Fibroblast of villous mesenchyme (primary cell): Measurements from ENCODE around the gene ZFYVE28. TPM values are rescaled to one million over a fixed set of nuclear protein-coding genes. Genes with fewer than 3 reads are reported as not detected.
A peak's percentile ranks its signal among the peaks of the same experiment; 100 is the strongest.

Experiments
- DNase-seq: peaks from one replicate; pipeline ENCODE4 v3.0.0-alpha.2; 2010; ENCODE audit warnings: low read depth
- H3K4me3 ChIP-seq: 2 replicates; pipeline ENCODE4 v1.5.1; 2011; ENCODE audit warnings: low read depth, mild to moderate bottlenecking, low read length
- total RNA-seq: library from RNA; depleted of rRNA; stranded (reverse); fragments of >200 nt; gene quantifications from 2 replicates; pipeline ENCODE4 v1.2.3, GENCODE V29; 2012
- TF ChIP-seq, protein P1 (sequence below): IDR thresholded peaks from 2 replicates; pipeline ENCODE4 v1.5.1; 2012; ENCODE audit warnings: low read depth, mild to moderate bottlenecking, low read length; ENCODE audit not compliant: insufficient read depth

Gene ZFYVE28
- total RNA-seq, 1 donor: 12.1 TPM

GRCh38 chr4:2412885-2413716, 5.3 kb downstream of the ZFYVE28 start:
- TF ChIP-seq, protein P1, sequence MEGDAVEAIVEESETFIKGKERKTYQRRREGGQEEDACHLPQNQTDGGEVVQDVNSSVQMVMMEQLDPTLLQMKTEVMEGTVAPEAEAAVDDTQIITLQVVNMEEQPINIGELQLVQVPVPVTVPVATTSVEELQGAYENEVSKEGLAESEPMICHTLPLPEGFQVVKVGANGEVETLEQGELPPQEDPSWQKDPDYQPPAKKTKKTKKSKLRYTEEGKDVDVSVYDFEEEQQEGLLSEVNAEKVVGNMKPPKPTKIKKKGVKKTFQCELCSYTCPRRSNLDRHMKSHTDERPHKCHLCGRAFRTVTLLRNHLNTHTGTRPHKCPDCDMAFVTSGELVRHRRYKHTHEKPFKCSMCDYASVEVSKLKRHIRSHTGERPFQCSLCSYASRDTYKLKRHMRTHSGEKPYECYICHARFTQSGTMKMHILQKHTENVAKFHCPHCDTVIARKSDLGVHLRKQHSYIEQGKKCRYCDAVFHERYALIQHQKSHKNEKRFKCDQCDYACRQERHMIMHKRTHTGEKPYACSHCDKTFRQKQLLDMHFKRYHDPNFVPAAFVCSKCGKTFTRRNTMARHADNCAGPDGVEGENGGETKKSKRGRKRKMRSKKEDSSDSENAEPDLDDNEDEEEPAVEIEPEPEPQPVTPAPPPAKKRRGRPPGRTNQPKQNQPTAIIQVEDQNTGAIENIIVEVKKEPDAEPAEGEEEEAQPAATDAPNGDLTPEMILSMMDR: peak; percentile 54
- DNase-seq: peak; percentile 90
- H3K4me3 ChIP-seq: peak overlapping the region; percentile 44

DNA sequence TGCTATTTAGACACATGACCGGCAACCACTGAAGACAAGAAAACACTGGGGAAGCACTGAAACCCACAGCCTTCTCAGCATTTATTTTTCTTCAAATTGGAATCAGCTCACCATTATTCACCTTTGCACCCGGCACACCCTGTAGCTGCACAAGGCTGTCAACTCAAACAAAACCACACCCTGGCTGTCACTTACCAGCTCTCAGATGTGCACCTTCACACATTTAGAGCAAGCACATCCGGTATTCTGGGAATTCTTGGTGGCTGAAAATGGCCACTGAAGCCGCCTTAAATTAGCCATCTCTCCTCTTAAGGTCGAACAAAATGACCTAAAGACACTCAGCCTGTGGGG, 5.9 kb downstream of the ZFYVE28 start:
- TF ChIP-seq, protein P1: no peak
- H3K4me3 ChIP-seq: peak overlapping the region; percentile 44
- no peak for DNase-seq

DNA sequence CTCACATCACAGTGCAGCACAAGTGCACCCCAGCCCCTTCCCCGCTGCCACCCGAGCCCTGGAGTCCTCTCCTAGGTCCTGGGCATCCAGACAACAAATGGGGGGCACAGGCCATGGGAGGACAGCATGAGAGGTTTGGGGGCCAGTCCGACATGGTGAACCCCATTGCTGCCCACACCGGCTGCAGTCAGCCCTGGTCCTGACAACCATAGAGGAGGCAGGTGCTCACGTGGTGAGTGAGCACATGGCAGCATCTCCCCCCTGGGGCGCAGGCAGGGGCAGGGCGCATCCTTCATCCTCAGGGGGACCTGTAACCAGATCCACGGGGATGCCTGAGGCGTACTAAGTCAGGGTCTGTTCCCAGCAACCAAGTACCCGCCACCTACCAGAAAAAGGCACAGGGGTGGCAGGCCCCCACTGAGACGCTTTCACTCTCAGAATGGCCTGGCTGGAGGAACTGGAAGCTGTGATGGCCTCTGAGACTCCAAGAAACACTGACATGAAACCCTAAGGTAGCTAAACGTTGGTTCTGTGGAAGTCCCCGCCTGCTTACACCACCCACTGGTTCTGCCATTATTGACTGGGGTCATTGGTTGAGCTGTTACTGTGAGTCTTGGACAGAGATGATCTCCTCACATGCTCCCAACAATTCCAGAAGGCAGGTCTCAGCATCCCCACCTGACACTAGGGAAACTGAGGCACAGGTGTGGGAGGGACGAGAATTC, 6.5 kb downstream of the ZFYVE28 start:
- no peak overlapping the region for H3K4me3 ChIP-seq

DNA sequence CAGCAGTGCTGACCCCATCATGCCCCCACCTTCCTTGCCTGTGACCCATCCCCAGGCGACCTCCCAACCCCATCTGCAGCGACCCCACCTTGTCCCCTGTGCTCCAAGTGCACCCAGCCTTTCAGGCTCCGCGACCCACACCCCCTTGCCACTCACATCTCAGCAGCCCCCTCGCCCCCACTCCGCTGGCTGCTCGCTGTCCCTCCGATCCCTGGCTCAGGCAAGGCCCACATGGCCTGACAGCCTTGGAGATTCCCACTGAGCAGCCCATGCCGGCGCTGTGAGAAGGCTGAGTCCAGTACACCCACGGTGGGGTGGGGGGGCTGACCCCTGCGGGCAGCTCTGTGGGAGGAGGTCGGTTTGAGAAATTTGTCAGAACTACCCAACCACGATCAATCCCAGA, 9.1 kb downstream of the ZFYVE28 start:
- TF ChIP-seq, protein P1: no peak
- DNase-seq: no peak

More for the DNA sequence above, 6.5 kb downstream of the ZFYVE28 start:
- DNase-seq: no peak
- TF ChIP-seq, protein P1: no peak

GRCh38 chr4:2408976-2409375, 9.5 kb downstream of the ZFYVE28 start:
- TF ChIP-seq, protein P1: no peak
- DNase-seq: no peak

More for the DNA sequence above, 9.1 kb downstream of the ZFYVE28 start:
- no peak overlapping the region for H3K4me3 ChIP-seq

GRCh38 chr4:2408401-2408958, 10.0 kb downstream of the ZFYVE28 start:
- no peak for DNase-seq
- TF ChIP-seq, protein P1: no peak
- no peak overlapping the region for H3K4me3 ChIP-seq

More at GRCh38 chr4:2408976-2409375, 9.5 kb downstream of the ZFYVE28 start:
- H3K4me3 ChIP-seq: no peak overlapping the region
